ENCODE results near the gene SRPK3.

DNA sequence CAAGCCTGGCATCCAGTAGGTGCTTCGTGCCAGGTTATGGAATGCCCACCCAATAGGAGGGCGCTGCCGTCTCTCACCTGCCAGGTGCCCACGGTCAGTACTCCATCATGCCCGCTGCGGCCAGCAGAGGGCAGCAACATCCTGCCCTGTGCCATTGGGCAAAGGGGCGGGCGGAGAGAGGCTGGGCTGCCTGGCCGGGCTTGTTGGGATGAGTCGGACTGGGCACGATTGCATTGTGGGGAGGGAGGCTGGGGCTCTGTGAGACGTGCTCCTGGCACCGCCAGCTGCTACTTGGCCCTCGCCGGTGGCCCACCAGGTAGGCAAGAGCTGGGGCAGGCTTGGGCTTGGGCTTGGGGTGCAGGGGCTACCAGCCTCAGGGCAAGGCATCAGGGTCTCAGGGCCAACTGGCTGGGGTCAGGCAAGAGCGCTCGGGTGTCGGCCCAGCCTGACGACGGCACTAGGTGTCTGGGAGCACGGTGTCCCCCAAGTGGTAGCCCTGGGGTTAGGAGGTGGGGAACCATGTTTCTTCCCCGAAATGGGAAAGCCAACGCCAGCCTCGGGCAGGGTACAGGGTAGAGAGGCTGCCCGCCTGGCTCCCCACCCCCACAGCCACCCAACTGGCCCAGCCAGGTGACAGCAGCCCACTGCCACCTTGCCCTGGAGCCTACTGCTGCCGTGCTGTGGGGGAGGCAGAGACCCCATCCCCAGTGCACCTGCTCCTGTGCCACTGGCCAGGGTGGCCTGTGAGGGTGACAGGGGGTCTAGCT lies 16.7 kb upstream of the SRPK3 start, which contains the start of gene PLXNB3:
- TF ChIP-seq, protein P1, sequence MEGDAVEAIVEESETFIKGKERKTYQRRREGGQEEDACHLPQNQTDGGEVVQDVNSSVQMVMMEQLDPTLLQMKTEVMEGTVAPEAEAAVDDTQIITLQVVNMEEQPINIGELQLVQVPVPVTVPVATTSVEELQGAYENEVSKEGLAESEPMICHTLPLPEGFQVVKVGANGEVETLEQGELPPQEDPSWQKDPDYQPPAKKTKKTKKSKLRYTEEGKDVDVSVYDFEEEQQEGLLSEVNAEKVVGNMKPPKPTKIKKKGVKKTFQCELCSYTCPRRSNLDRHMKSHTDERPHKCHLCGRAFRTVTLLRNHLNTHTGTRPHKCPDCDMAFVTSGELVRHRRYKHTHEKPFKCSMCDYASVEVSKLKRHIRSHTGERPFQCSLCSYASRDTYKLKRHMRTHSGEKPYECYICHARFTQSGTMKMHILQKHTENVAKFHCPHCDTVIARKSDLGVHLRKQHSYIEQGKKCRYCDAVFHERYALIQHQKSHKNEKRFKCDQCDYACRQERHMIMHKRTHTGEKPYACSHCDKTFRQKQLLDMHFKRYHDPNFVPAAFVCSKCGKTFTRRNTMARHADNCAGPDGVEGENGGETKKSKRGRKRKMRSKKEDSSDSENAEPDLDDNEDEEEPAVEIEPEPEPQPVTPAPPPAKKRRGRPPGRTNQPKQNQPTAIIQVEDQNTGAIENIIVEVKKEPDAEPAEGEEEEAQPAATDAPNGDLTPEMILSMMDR (IDR thresholded peaks at IDR 0.05): peak; percentile 92
- TF ChIP-seq YY1 (IDR thresholded peaks at IDR 0.05; ENCODE audit: low read depth): no peak
- 0 out of 2 replicates have a peak, but pooled peaks have one; percentile 24 for TF ChIP-seq POLR2AphosphoS5 (IDR thresholded peaks at IDR 0.05; ENCODE audit: low read depth, low read length)
- peak; percentile 90 for TF ChIP-seq RAD21 (IDR thresholded peaks at IDR 0.05; ENCODE audit: low read length)
